IPS DF 6.9 (cell line): ENCODE results near the gene ADAMTS16.
"Not testable (repeated sequence)": the region's sequence is repeated elsewhere in the genome, so short reads cannot be mapped to it uniquely, and the experiment has no call there.

Source experiments
- DNase-seq: peaks from one replicate; pipeline ENCODE4 v3.0.0-alpha.2; 2013; ENCODE audit warnings: low read depth, low spot score
- H3K27ac ChIP-seq: one replicate; pipeline ENCODE4 v1.5.1; 2013; ENCODE audit warnings: low read length, control low read depth
- H3K27me3 ChIP-seq: 2 replicates; pipeline ENCODE4 v1.6.1; 2013; ENCODE audit warnings: mild to moderate bottlenecking, low read length; ENCODE audit not compliant: control insufficient read depth, insufficient read depth
- H3K36me3 ChIP-seq: 2 replicates; pipeline ENCODE4 v1.6.1; 2013; ENCODE audit warnings: low read length; ENCODE audit not compliant: control insufficient read depth, insufficient read depth
- H3K4me1 ChIP-seq: 2 replicates; pipeline ENCODE4 v1.6.1; 2013; ENCODE audit warnings: low read length; ENCODE audit not compliant: control insufficient read depth, insufficient read depth
- H3K4me3 ChIP-seq: 2 replicates; pipeline ENCODE4 v1.5.1; 2013; ENCODE audit warnings: mild to moderate bottlenecking, low read length
- H3K9me3 ChIP-seq: 2 replicates; pipeline ENCODE4 v1.6.1; 2013; ENCODE audit warnings: low read length, inconsistent platforms; ENCODE audit not compliant: control insufficient read depth, insufficient read depth
- WGBS: extraction: QIAGEN DNeasy Blood & Tissue Kit; methylation state at CpG from one replicate; pipeline ENCODE4 v1.1.7; 2013; ENCODE audit warnings: mixed read lengths, missing lambda C conversion rate; ENCODE audit not compliant: insufficient read length, insufficient coverage; 5-methylcytosine and 5-hydroxymethylcytosine counted together

ADAMTS16 gene

DNA sequence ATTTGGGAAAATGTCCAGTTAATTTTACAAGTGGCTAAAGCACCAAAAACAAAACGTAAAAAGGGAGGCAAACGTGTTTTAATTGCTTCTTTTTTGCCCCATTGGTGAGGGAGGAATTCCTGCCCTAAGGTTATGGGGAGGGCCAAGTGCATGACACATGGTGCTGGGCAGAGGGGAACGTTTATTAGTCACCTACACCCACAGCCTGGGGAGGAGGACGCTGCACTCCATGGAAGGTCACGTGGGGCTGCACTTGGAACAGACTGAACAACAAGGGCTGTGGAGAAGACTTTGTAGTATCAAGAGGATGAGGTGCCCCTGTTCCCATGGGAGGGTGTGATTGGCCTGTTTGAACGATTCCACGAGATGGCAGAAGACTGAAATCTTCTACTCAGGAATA is 13.7 kb upstream of the ADAMTS16 start:
- Histone ChIP-seq H3K27me3 (no peaks in the 10 kb centered on the region), H3K4me3 (no peak overlapping the region), H3K4me1 (no peaks in the 10 kb centered on the region), H3K36me3 (no peaks in the 10 kb centered on the region), H3K9me3 (no peaks in the 10 kb centered on the region), H3K27ac (no peak overlapping the region)
- WGBS = no CpG with 5 or more reads among the region's 7 CpGs
- no peak for DNase-seq

DNA sequence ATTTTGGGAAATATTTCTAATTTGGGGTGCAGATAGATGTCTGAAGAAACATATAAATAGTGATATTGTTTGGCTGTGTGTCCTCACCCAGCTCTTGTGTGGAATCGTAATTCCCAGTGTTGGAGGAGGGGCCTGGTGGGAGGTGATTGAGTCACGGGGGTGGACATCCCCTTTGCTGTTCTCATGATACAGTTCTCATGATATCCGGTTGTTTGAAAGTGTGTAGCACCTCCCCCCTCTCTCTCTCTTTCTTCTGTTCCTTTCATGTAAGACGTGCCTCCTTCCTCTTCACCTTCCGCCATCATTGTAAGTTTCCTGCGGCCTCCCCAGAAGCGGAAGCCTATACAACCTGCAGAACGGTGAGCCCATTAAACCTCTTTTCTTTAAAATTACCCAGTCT is 11.4 kb upstream of the ADAMTS16 start:
- Histone ChIP-seq H3K27ac (no peak overlapping the region), H3K4me3 (no peak overlapping the region), H3K9me3 (no peaks in the 10 kb centered on the region), H3K36me3 (no peaks in the 10 kb centered on the region), H3K27me3 (no peaks in the 10 kb centered on the region), H3K4me1 (no peaks in the 10 kb centered on the region)
- no CpG with 5 or more reads among the region's 8 CpGs for WGBS
- no peak for DNase-seq

DNA sequence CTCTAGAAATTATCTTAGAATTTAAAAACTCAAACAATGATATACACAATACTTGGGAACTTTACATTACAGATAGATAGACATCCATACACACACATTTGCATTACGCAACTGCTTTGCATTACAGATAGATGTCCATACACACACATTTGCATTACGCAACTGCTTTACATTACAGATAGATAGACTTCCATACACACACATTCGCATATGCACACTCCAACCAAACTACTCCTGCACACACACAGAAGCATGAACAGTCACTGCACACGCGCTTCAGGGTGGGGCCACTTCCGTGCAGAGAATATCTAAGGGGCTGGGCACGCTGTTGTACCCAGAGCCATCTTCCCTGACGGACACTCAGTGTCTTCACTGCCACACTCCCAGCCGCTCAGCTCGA is 7.9 kb upstream of the ADAMTS16 start:
- Histone ChIP-seq H3K27ac (no peak overlapping the region), H3K9me3 (no peaks in the 10 kb centered on the region), H3K27me3 (no peaks in the 10 kb centered on the region), H3K4me1 (no peaks in the 10 kb centered on the region), H3K36me3 (no peaks in the 10 kb centered on the region; the same call in 1 of the 2 replicates), H3K4me3 (no peak overlapping the region)
- no CpG with 5 or more reads among the region's 10 CpGs for WGBS
- no peak for DNase-seq

DNA sequence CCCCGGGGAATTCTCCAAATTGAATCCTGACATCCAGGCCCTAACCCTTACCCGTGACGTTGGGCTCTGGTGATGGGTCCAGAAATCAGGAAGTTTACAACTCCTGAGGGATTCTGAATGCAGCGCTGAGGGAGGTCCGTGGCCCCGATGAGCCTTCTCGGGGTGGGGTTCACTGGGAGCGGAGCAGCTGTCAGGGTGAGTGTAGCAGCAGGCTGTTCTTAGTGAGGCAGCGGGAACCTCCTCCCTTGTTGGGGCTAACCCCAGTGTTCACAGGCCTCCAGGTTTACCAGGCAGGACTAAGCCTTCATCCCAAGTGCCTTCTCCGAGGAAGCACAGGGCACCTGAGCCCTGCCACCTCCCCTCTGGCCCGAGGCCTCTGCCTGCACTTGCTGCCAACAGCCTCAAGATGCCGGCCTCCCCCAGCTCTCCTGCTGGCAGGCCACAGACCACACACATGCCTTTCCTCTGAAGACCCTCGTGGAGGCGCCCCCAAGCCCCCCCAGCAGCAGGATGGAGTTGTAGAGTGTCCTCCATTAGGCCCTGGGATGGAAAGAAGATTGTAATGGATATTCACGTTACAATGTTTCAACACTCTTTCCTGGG is 7.3 kb upstream of the ADAMTS16 start:
- no peak for DNase-seq
- no CpG with 5 or more reads among the region's 15 CpGs for WGBS

DNA sequence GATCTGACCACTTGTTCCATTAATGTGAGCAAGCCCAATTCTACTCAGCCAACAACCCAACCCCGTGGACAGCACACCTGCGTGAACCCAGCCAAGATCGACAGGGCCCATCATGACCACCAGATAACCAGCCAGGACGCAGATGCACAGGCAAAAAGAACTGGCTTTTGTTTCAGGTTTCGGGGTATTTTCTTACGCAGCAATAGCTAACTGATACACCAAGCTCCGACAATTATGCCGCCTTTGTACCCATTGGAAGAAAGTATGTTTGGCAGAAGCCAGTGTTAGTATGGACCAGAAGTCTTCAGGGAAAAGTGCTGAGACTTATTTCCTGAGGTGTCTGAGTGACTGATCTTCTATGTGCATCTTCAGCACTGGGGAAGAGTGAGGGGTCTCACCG is 6.0 kb upstream of the ADAMTS16 start:
- Histone ChIP-seq H3K4me1 (peaks cover 1% of the 10 kb centered on the region), H3K4me3 (no peak overlapping the region), H3K9me3 (no peaks in the 10 kb centered on the region), H3K27ac (no peak overlapping the region), H3K27me3 (0 out of 2 replicates have a peak, but pooled peaks cover under 1% of the 10 kb centered on the region), H3K36me3 (no peaks in the 10 kb centered on the region; the same call in 1 of the 2 replicates)
- no peak for DNase-seq
- no CpG with 5 or more reads among the region's 9 CpGs for WGBS

More for the DNA sequence above, 7.3 kb upstream of the ADAMTS16 start:
- no peak overlapping the region for H3K4me3 ChIP-seq
- no peak overlapping the region for H3K27ac ChIP-seq
- no peaks in the 10 kb centered on the region for H3K4me1 ChIP-seq
- H3K27me3 ChIP-seq = no peaks in the 10 kb centered on the region
- H3K36me3 ChIP-seq = no peaks in the 10 kb centered on the region; the same call in 1 of the 2 replicates
- H3K9me3 ChIP-seq = no peaks in the 10 kb centered on the region

DNA sequence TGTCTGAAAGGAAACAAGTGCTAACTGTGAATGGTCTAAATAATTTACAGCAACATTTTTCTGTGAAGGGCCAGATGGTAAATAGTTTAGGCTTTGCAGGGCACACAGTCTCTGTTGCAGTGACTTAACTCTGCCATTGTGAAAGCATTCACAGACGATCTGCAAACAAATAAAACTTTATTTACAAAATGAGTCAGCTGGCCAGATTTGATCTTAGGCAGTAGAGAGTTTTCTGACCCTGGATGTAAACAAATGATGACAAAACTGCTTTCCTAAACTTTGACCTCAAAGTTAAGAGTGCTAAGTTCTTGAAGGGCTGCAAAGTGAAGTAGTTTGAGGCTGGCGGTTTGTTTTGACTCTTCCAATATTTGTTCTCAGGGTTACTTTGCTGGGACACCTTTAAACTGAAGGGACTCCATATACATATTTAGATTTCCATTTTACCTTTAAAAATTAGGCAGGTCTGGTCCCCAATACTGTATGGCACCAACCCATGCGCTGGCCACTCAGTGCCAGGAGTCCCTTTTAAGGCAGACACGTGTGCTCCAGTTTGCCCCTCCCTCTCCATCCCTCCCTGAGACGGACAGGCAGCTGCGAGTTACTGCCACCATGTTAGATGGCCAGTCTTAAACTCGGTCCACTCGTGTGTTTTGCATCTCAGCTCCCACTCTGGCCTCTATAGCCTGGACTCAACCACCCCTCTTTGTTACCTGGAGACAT is 4.0 kb upstream of the ADAMTS16 start:
- no peak for DNase-seq
- Histone ChIP-seq H3K9me3 (no peaks in the 10 kb centered on the region), H3K27me3 (0 out of 2 replicates have a peak, but pooled peaks cover 2% of the 10 kb centered on the region), H3K27ac (no peak overlapping the region), H3K4me3 (no peak overlapping the region), H3K4me1 (peaks cover 5% of the 10 kb centered on the region), H3K36me3 (no peaks in the 10 kb centered on the region; the same call in 1 of the 2 replicates)
- no CpG with 5 or more reads among the region's 8 CpGs for WGBS

DNA sequence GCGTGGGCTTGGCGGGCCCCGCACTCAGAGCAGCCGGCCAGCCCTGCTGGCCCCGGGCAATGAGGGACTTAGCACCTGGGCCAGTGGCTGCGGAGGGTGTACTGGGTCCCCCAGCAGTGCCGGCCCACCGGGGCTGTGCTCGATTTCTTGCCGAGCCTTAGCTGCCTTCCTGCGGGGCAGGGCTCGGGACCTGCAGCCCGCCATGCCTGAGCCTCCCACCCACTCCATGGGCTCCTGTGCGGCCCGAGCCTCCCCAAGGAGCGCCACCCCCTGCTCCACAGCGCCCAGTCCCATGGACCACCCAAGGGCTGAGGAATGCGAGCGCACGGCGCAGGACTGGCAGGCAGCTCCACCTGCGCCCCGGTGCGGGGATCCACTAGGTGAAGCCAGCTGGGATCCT is 2.3 kb upstream of the ADAMTS16 start:
- WGBS = no CpG with 5 or more reads among the region's 24 CpGs
- H3K4me1 ChIP-seq, DNase-seq, H3K27ac ChIP-seq, H3K4me3 ChIP-seq, H3K9me3 ChIP-seq, H3K36me3 ChIP-seq, H3K27me3 ChIP-seq: not testable (repeated sequence)

DNA sequence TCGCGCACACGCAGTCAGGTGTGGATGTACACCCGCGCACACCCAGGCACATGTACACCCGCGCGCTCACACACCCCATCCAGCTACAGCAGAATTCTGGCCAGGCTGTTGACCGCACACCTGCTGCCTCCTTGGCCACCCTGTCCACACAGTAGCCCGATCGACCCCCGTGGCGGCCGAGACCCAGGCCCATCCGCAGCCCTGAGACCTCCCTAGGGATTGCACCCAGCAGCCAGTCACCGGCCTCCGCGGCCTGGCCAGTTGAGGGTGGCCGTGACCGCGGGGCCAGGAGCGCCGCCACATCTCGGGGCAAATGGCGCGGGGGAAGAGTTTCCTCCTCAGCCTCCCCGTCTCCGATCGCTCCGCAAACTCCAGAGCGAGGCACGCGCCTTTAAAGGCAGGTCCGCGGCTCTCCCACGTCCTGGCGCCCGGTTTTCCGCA is 774 bp upstream of the ADAMTS16 start:
- peak overlapping the region; percentile 51 for H3K4me3 ChIP-seq
- DNase-seq = no peak
- H3K4me1 ChIP-seq = peaks cover 5% of the 10 kb centered on the region
- H3K9me3 ChIP-seq = no peaks in the 10 kb centered on the region
- H3K36me3 ChIP-seq = no peaks in the 10 kb centered on the region; the same call in 1 of the 2 replicates
- no peak overlapping the region for H3K27ac ChIP-seq
- WGBS = no CpG with 5 or more reads among the region's 39 CpGs
- 0 out of 2 replicates have a peak, but pooled peaks cover 2% of the 10 kb centered on the region for H3K27me3 ChIP-seq

DNA sequence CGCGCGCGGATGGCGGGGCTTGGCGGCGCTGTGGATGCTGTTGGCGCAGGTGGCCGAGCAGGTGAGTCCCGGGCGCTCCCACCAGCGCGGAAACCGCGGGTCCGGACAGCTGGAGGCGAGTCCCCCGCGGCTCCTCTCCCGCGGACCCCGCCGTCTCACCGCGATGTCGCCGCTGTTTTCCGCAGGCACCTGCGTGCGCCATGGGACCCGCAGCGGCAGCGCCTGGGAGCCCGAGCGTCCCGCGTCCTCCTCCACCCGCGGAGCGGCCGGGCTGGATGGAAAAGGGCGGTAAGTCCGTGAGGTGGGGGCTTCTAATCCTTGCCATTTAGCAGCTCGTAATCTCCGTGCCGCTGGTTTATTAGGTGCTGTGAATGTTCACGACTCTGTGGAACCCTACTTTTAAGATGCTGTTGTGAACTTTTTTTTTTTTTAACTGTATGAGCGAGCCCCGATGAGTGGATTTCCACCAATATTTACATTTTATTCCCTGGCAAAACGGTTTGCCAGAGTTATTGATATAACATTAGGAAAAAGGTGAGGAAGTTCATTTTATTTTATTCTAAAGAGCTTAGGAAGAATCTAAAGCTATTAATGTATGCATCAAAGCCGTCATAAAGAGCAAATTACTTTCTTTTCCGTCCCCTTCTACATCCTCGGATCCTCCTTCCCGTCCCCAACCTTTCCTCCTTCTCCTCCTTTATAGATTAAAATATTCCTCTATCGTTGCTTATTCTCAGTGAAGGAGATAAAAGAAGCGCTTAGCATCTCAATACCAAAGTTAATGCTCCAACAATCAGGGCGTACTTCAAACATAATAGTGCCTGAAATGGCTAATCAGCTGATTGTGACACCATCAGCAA is 579 bp downstream of the ADAMTS16 start:
- WGBS = no CpG with 5 or more reads among the region's 57 CpGs
- H3K9me3 ChIP-seq = no peaks in the 10 kb centered on the region
- H3K36me3 ChIP-seq = no peaks in the 10 kb centered on the region; the same call in 1 of the 2 replicates
- no peak overlapping the region for H3K27ac ChIP-seq
- H3K27me3 ChIP-seq = 0 out of 2 replicates have a peak, but pooled peaks cover 2% of the 10 kb centered on the region
- H3K4me1 ChIP-seq = peaks cover 5% of the 10 kb centered on the region
- no peak for DNase-seq
- peak overlapping the region; percentile 51 for H3K4me3 ChIP-seq

DNA sequence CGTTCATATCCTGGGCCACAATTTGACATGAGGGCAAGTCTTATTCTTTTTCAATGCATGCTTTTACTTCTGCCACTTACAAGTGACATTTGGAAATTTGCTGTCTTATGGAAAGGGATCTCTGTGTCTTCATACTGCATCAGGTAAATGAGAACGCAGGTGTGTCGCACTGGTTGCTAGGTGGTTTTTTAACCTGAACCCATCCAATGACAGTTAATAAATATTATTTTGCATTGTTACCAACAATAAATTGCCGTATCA is 1.1 kb downstream of the ADAMTS16 start:
- no peak overlapping the region; the same call in 1 of the 2 replicates for H3K4me3 ChIP-seq
- H3K36me3 ChIP-seq = no peaks in the 10 kb centered on the region; the same call in 1 of the 2 replicates
- H3K4me1 ChIP-seq = peaks cover 5% of the 10 kb centered on the region
- no peaks in the 10 kb centered on the region for H3K9me3 ChIP-seq
- no CpG with 5 or more reads among the region's 4 CpGs for WGBS
- 0 out of 2 replicates have a peak, but pooled peaks cover 2% of the 10 kb centered on the region for H3K27me3 ChIP-seq
- DNase-seq = no peak
- no peak overlapping the region for H3K27ac ChIP-seq
